K562 (cell line): ENCODE data around the gene MORC1. TPM values are rescaled to one million over a fixed set of nuclear protein-coding genes. Genes with fewer than 3 reads are reported as not detected.

Experiments
- BACH1 ChIP-seq: fragments of 200-800 bp; sonication (Bioruptor generic); IDR thresholded peaks from 2 replicates; pipeline ENCODE4 v1.6.1; 2016; ENCODE audit warnings: missing genetic modification characterization, missing compliant biosample characterization
- GATAD2B ChIP-seq: fragments of 450-650 bp; IDR thresholded peaks from 2 replicates; pipeline ENCODE4 v1.6.1; 2017; ENCODE audit warnings: mild to moderate bottlenecking, borderline replicate concordance
- HDAC6 ChIP-seq: IDR thresholded peaks from 2 replicates; pipeline ENCODE4 v1.6.1; 2012; ENCODE audit warnings: low read depth, mild to moderate bottlenecking, control low read depth, inconsistent platforms, low read length, moderate library complexity
- HMGN3 ChIP-seq: IDR thresholded peaks from 2 replicates; pipeline ENCODE4 v1.6.1; 2011; ENCODE audit warnings: borderline replicate concordance, low read depth, mild to moderate bottlenecking, mixed read lengths, low read length; ENCODE audit not compliant: insufficient read length; ENCODE audit errors: extremely low read depth
- L3MBTL2 ChIP-seq: fragments of 450-650 bp; IDR thresholded peaks from 2 replicates; pipeline ENCODE4 v1.6.1; 2016; ENCODE audit warnings: mild to moderate bottlenecking, moderate library complexity
- NR3C1 ChIP-seq: sonication (generic); formaldehyde crosslinking; IDR thresholded peaks from 2 replicates; pipeline ENCODE4 v1.8.1; 2022; ENCODE audit warnings: missing genetic modification reagents
- PHB2 ChIP-seq: fragments of 450-650 bp; IDR thresholded peaks from 2 replicates; pipeline ENCODE4 v1.6.1; 2017; ENCODE audit warnings: low read depth
- PML ChIP-seq: IDR thresholded peaks from 2 replicates; pipeline ENCODE4 v1.6.1; 2012; ENCODE audit warnings: low read length, inconsistent platforms
- POU5F1 ChIP-seq: fragments of 150-350 bp; IDR thresholded peaks from 2 replicates; pipeline ENCODE4 v1.6.1; 2014; ENCODE audit warnings: borderline replicate concordance, low read length, low read depth, mild to moderate bottlenecking; ENCODE audit not compliant: partially characterized antibody
- THRA ChIP-seq: fragments of 450-650 bp; IDR thresholded peaks from 2 replicates; pipeline ENCODE4 v1.6.1; 2017; ENCODE audit warnings: mild to moderate bottlenecking, moderate library complexity
- ZZZ3 ChIP-seq: fragments of 450-650 bp; IDR thresholded peaks from 2 replicates; pipeline ENCODE4 v1.6.1; 2016; ENCODE audit warnings: antibody characterized with exemption, mild to moderate bottlenecking, moderate library complexity
- polyA plus RNA-seq, 8 experiments: library from polyadenylated mRNA; depleted of rRNA in 4 of 8; stranded (reverse) in 5 of 8; unstranded in 3 of 8; fragments of >200 nt; fragmentation: Nextera tagmentation in 2 of 8; fragmentation: Illumina TruSeq in 1 of 8; extraction: Ambion mirVana in 2 of 8; extraction: Trizol in 1 of 8; gene quantifications; 2 replicates each; pipeline versions ENCODE4 v1.2.1 to v1.2.3, GENCODE V29; 2011 to 2014; ENCODE audit warnings: inconsistent platforms in 1 of 8, missing spikeins in 1 of 8
- total RNA-seq, 7 experiments: library from RNA; depleted of rRNA in 6 of 7; stranded (reverse); fragments of >200 nt in 6 of 7; fragmentation: Illumina TruSeq in 2 of 7; extraction: Trizol in 2 of 7; gene quantifications; 2 replicates each; pipeline versions ENCODE4 v1.2.1 to v1.2.3, GENCODE V29; 2011 to 2021; ENCODE audit warnings: low replicate concordance in 1 of 7
- TF ChIP-seq, protein P1 (sequence below): fragments of 250-450 bp; sonication (Bioruptor Pico); IDR thresholded peaks from 2 replicates; pipeline ENCODE4 v1.5.1; 2021; ENCODE audit warnings: mild to moderate bottlenecking
- TF ChIP-seq, protein P2 (sequence below), 2 experiments: fragments of 450-650 bp; IDR thresholded peaks; 2 replicates each; pipeline ENCODE4 v1.6.1; 2018; ENCODE audit warnings: mild to moderate bottlenecking in 2 of 2, low read depth in 1 of 2; ENCODE audit not compliant: partially characterized antibody in 2 of 2

The MORC1 gene
- total and polyA plus RNA-seq, 9 of the 15 experiments (the other 6 are each of a cell fraction or from before 2014, with no cell fraction given): 0.08 to 0.41 (median 0.30) TPM; not detected in 1

- TF ChIP-seq HMGN3 (no peak), HDAC6 (no peak), PHB2 (no peak), THRA (no peak), L3MBTL2 (no peak), PML (no peak), BACH1 (tag) (no peak), POU5F1 (no peak), ZZZ3 (no peak), GATAD2B (no peak), NR3C1 (CRISPR knock-in tag) (no peak)
- TF ChIP-seq, protein P1, sequence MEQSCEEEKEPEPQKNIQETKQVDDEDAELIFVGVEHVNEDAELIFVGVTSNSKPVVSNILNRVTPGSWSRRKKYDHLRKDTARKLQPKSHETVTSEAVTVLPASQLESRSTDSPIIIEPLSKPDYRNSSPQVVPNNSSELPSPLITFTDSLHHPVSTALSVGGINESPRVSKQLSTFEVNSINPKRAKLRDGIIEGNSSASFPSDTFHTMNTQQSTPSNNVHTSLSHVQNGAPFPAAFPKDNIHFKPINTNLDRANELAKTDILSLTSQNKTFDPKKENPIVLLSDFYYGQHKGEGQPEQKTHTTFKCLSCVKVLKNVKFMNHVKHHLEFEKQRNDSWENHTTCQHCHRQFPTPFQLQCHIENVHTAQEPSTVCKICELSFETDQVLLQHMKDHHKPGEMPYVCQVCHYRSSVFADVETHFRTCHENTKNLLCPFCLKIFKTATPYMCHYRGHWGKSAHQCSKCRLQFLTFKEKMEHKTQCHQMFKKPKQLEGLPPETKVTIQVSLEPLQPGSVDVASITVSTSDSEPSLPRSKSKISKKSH (CRISPR knock-in tag): no peak
- TF ChIP-seq, protein P2, sequence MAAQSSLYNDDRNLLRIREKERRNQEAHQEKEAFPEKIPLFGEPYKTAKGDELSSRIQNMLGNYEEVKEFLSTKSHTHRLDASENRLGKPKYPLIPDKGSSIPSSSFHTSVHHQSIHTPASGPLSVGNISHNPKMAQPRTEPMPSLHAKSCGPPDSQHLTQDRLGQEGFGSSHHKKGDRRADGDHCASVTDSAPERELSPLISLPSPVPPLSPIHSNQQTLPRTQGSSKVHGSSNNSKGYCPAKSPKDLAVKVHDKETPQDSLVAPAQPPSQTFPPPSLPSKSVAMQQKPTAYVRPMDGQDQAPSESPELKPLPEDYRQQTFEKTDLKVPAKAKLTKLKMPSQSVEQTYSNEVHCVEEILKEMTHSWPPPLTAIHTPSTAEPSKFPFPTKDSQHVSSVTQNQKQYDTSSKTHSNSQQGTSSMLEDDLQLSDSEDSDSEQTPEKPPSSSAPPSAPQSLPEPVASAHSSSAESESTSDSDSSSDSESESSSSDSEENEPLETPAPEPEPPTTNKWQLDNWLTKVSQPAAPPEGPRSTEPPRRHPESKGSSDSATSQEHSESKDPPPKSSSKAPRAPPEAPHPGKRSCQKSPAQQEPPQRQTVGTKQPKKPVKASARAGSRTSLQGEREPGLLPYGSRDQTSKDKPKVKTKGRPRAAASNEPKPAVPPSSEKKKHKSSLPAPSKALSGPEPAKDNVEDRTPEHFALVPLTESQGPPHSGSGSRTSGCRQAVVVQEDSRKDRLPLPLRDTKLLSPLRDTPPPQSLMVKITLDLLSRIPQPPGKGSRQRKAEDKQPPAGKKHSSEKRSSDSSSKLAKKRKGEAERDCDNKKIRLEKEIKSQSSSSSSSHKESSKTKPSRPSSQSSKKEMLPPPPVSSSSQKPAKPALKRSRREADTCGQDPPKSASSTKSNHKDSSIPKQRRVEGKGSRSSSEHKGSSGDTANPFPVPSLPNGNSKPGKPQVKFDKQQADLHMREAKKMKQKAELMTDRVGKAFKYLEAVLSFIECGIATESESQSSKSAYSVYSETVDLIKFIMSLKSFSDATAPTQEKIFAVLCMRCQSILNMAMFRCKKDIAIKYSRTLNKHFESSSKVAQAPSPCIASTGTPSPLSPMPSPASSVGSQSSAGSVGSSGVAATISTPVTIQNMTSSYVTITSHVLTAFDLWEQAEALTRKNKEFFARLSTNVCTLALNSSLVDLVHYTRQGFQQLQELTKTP (IDR thresholded peaks at IDR 0.05; ENCODE audit: low read depth in 1 of 2, partially characterized antibody in 2 of 2): no peak
- TF ChIP-seq, all 486 proteins: peak for 0
Observed at GRCh38 chr3:108940568-108941263, 177.2 kb downstream of the MORC1 start (continued).
